HG02970 (cell line): ENCODE data around the gene TMEM220.

Experiments
- ATAC-seq: cut with Tn5 transposase; IDR thresholded peaks from one replicate; pipeline ENCODE4 v1.9.1; 2021; ENCODE audit warnings: mild to moderate bottlenecking, moderate library complexity, moderate number of reproducible peaks; ENCODE audit not compliant: unreplicated experiment, low FRiP score

Gene TMEM220

GRCh38 chr17:10673312-10673711, 56.5 kb downstream of the TMEM220 start:
- no peak for ATAC-seq

GRCh38 chr17:10668775-10669174, 61.0 kb downstream of the TMEM220 start:
- ATAC-seq, result no peak

GRCh38 chr17:10666906-10667305, 62.9 kb downstream of the TMEM220 start:
- no peak for ATAC-seq

- no peak for ATAC-seq
Measured at GRCh38 chr17:10664571-10664970, 65.3 kb downstream of the TMEM220 start.
